NT2/D1 (cell line): ENCODE measurements around the gene GABRB3.

Experiments used
- SUZ12 ChIP-seq: IDR thresholded peaks from 2 replicates; pipeline ENCODE4 v1.6.1; 2011; ENCODE audit not compliant: insufficient read length, insufficient read depth; ENCODE audit errors: extremely low read depth
- YY1 ChIP-seq: IDR thresholded peaks from 2 replicates; pipeline ENCODE4 v1.6.1; 2011; ENCODE audit not compliant: insufficient read length, insufficient read depth

- TF ChIP-seq YY1 (no peak), SUZ12 (no peak)
Measured at GRCh38 chr15:26660241-26660640, 112.6 kb downstream of the GABRB3 start.
